H1 (cell line): ENCODE data around the gene PA2G4. TPM values are rescaled to one million over a fixed set of nuclear protein-coding genes. Genes with fewer than 3 reads are reported as not detected.

Experiments
- BRCA1 ChIP-seq: IDR thresholded peaks from 2 replicates; pipeline ENCODE4 v1.6.1; 2012; ENCODE audit warnings: low read depth, low read length, improper control_type of control experiment
- CBX5 ChIP-seq: fragments of 300-800, 300-1000 bp; sonication (generic); IDR thresholded peaks from 2 replicates; pipeline ENCODE4 v1.7.1; 2016; ENCODE audit warnings: antibody characterized with exemption, low read length, low read depth
- CHD7 ChIP-seq: fragments of 300-600 bp; sonication (generic); IDR thresholded peaks from 2 replicates; pipeline ENCODE4 v1.7.1; 2012; ENCODE audit warnings: low read length, moderate library complexity, mild to moderate bottlenecking, inconsistent platforms; ENCODE audit not compliant: insufficient replicate concordance
- EP300 ChIP-seq, 2 experiments: IDR thresholded peaks; 1 replicate in 1 of 2; 2 replicates in 1 of 2; pipeline ENCODE4 v1.6.1; 2011 to 2012; ENCODE audit warnings: low read depth in 2 of 2, low read length in 2 of 2, mild to moderate bottlenecking in 2 of 2, borderline replicate concordance in 1 of 2, inconsistent platforms in 1 of 2, moderate library complexity in 1 of 2
- MAFK ChIP-seq: IDR thresholded peaks from 2 replicates; pipeline ENCODE4 v1.6.1; 2012; ENCODE audit warnings: low read depth, mild to moderate bottlenecking, improper control_type of control experiment, low read length
- POU5F1 ChIP-seq: IDR thresholded peaks from 2 replicates; pipeline ENCODE4 v1.6.1; 2011; ENCODE audit warnings: low read depth, mild to moderate bottlenecking, low read length, moderate library complexity
- RAD21 ChIP-seq, 2 experiments: IDR thresholded peaks in 1 of 2; conservative IDR thresholded peaks in 1 of 2; 2 replicates each; pipeline ENCODE4 v1.6.1; 2011; ENCODE audit warnings: low read depth in 2 of 2, low read length in 2 of 2, improper control_type of control experiment in 1 of 2, inconsistent platforms in 1 of 2, mild to moderate bottlenecking in 1 of 2, moderate library complexity in 1 of 2
- SAP30 ChIP-seq: fragments of 300-600 bp; sonication (generic); IDR thresholded peaks from 2 replicates; pipeline ENCODE4 v1.7.1; 2012; ENCODE audit warnings: low read length, moderate library complexity, mild to moderate bottlenecking, inconsistent platforms; ENCODE audit not compliant: insufficient read depth, insufficient replicate concordance
- YY1 ChIP-seq: IDR thresholded peaks from 2 replicates; pipeline ENCODE4 v1.6.1; 2011; ENCODE audit warnings: low read depth, mild to moderate bottlenecking, low read length
- polyA plus RNA-seq, 7 experiments: library from polyadenylated mRNA; depleted of rRNA in 3 of 7; stranded (reverse) in 5 of 7; unstranded in 2 of 7; fragments of >200 nt in 5 of 7; fragments of 200-250 nt in 2 of 7; gene quantifications; 1 replicate in 5 of 7; 2 replicates in 1 of 7; 4 replicates in 1 of 7; pipeline versions ENCODE4 v1.2.1 to v1.2.3, GENCODE V29; 2011 to 2013; ENCODE audit warnings: missing spikeins in 2 of 7, mixed read lengths in 2 of 7
- total RNA-seq: library from RNA; stranded (reverse); fragmentation: NEBNext Ultra II Directional; extraction: Animal tissue kit (Norgen Biotek cat#: 25700); gene quantifications from 2 replicates; pipeline ENCODE4 v1.2.1, GENCODE V29; 2021

Gene PA2G4
- total and polyA plus RNA-seq, 2 of the 8 experiments (the other 6 are each of a cell fraction or from before 2014, with no cell fraction given), result 159 to 242 TPM

DNA sequence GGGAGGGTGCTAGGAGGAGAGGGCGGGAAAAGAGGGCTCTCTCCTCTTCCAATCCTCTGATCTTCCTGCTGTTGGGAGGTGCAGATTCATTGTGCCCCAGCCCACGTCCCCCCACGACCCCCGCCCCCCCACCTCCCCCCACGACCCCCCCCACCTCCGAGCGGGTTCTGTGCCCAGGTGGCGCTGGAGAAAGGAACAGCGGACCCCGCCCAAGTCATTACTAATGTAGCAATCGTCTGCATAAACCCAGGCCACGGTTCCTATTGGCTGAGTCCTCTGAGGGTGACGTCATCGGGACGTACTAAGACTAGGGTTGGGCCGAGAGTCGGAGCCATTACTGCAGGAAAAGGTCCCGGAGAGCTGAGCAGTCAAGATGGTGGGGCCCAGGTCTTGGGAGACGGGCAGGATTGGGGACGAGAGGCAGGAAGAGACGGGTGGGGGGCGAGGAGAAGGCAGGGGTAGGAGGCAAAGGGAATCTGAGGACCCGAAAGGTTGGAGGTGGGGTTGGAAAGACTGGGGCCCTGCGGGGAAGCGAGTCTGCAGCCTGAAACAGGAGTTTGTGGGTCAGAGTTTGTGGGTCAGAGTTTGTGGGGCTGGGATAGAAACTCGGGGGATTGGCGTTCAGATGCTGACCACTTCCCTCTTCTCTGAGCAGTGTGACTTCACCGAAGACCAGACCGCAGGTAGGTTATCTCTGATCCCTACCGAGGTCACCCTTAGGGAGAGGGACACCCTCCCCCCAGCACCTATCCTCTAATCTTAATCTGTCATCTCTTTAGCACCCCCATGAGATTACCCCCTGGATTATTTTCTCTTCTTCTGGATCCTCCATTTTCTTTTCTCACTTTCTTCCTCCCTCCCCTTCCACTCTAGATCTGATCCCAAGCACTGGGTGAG is 53.9 kb downstream of the PA2G4 start, which contains the start of gene MYL6 (continued):
- TF ChIP-seq CHD7, result no peak
- no peak for TF ChIP-seq RAD21 (IDR thresholded peaks at IDR 0.05 in 1 of 2, conservative IDR thresholded peaks at IDR 0.05 in 1 of 2; ENCODE audit: low read depth in 2 of 2, low read length in 2 of 2)
- no peak for TF ChIP-seq POU5F1
- no peak for TF ChIP-seq MAFK
- no peak for TF ChIP-seq CBX5
- peak in 1 of 2 experiments; percentile 75; a peak in 2 of 3 replicates for TF ChIP-seq EP300 (IDR thresholded peaks at IDR 0.05; ENCODE audit: borderline replicate concordance in 1 of 2, low read depth in 2 of 2, low read length in 2 of 2)
- peak; percentile 93 for TF ChIP-seq YY1
- TF ChIP-seq SAP30, result peak; percentile 12
- no peak for TF ChIP-seq BRCA1
